Pancreas (tissue), 10 donors: ENCODE results near the gene INKA2. TPM values are rescaled to one million over a fixed set of nuclear protein-coding genes. Genes with fewer than 3 reads are reported as not detected.

Experiments used
- ATAC-seq, 4 donors: fragments of 200-7000 bp; cut with Tn5 transposase; one replicate each; pipeline versions ENCODE4 v1.8.0 to v1.9.1; 2020; ENCODE audit warnings: mild to moderate bottlenecking in 4 of 4, moderate library complexity in 4 of 4
- DNase-seq, 6 donors: peaks; one replicate each; pipeline ENCODE4 v3.0.0-alpha.2; 2020
- FAIRE-seq: peaks from 2 replicates; lab custom pipeline; 2012; peaks lifted over from hg19 to GRCh38; lab: Jason Lieb, UNC
- H3K27ac ChIP-seq, 4 donors: fragments of 200-600 bp; sonication (generic); 1 replicate in 3 of 4; 2 replicates in 1 of 4; pipeline versions ENCODE4 v1.5.0 to v1.8.0; 2020
- H3K27me3 ChIP-seq, 4 donors: fragments of 200-600 bp; one replicate each; pipeline ENCODE4 v1.8.0; 2021
- H3K36me3 ChIP-seq, 3 donors: fragments of 200-600 bp; sonication (generic) in 1 of 3; one replicate each; pipeline versions ENCODE4 v1.5.0 to v1.8.0; 2020 to 2021
- H3K4me1 ChIP-seq, 3 donors: fragments of 200-600 bp; one replicate each; pipeline ENCODE4 v1.8.0; 2021
- H3K4me3 ChIP-seq, 4 donors: fragments of 200-600 bp; sonication (generic) in 2 of 4; one replicate each; pipeline versions ENCODE4 v1.5.0 to v1.8.0; 2020 to 2021
- H3K9me3 ChIP-seq, 4 donors: fragments of 200-600 bp; one replicate each; pipeline ENCODE4 v1.8.0; 2021
- CTCF ChIP-seq, 4 donors: fragments of 200-600 bp; sonication (generic) in 3 of 4; IDR thresholded peaks; one replicate each; pipeline versions ENCODE4 v1.5.0 to v1.8.0; 2021; ENCODE audit warnings: antibody characterized with exemption in 4 of 4
- WGBS, 2 donors: extraction: QIAGEN DNeasy Blood & Tissue Kit; methylation state at CpG; one replicate each; pipeline ENCODE4 v1.1.7; 2013; 5-methylcytosine and 5-hydroxymethylcytosine counted together
- intact Hi-C, 3 donors: fragments of 100-400 bp; cut with DNase I; formaldehyde crosslinking; loops; one replicate each; pipeline versions ENCODE4 v1.11.1 to v1.14.2; 2022
- polyA plus RNA-seq, 2 donors: library from polyadenylated mRNA; stranded (reverse); fragments of 200-250 nt; gene quantifications; one replicate each; pipeline ENCODE4 v1.2.3, GENCODE V29; 2013
- total RNA-seq, 6 donors: library from RNA; stranded (reverse); fragmentation: NEBNext Ultra II Directional in 4 of 6; extraction: Animal tissue kit (Norgen Biotek cat#: 25700) in 4 of 6; gene quantifications; one replicate each; pipeline versions ENCODE4 v1.2.1 to v1.2.4, GENCODE V29; 2021 to 2023
- donor health status: healthy with polysubstance abuse.
- donor health status: DM: no; HTN: no; CAD: no; lungs with moderate emphysema.
- donor health status: DM: no; HTN: no; CAD: no.
- donor health status: control.
- donor health status: control.
- donor health status: Bipolar disorder and iron deficiency.
- donor health status: DM: yes; HTN: yes; CAD: no.
- donor health status: DM: no; HTN: no; CAD: no.
- donor health status: DM: no; HTN: no; CAD: no.
- donor health status: DM: yes; HTN: yes; CAD: no.

INKA2 gene
- total and polyA plus RNA-seq, 8 donors = 0.28 to 2.1 (median 1.1) TPM

- Histone ChIP-seq H3K27ac (no peak overlapping the region), H3K36me3 (no peaks in the 10 kb centered on the region), H3K4me1 (no peaks in the 10 kb centered on the region), H3K4me3 (no peak overlapping the region), H3K9me3 (no peaks in the 10 kb centered on the region), H3K27me3 (no peaks in the 10 kb centered on the region)
- FAIRE-seq (no peak), ATAC-seq (no peak), DNase-seq (no peak)
- intact Hi-C loops = no loop called here
- 77 to 86% methylated on average over 3 of the region's 3 CpGs for WGBS, 2 donors
- TF ChIP-seq CTCF (IDR thresholded peaks at IDR 0.05) = no peak
These were observed 10.4 kb upstream of the INKA2 start for GRCh38 chr1:111749628-111750027.

- Histone ChIP-seq H3K27ac (no peak overlapping the region), H3K27me3 (no peaks in the 10 kb centered on the region), H3K9me3 (no peaks in the 10 kb centered on the region), H3K4me1 (no peaks in the 10 kb centered on the region), H3K36me3 (no peaks in the 10 kb centered on the region), H3K4me3 (no peak overlapping the region)
- FAIRE-seq = no peak
- no peak for DNase-seq
- intact Hi-C loops = no loop called here
- no peak for TF ChIP-seq CTCF (IDR thresholded peaks at IDR 0.05)
- ATAC-seq = no peak
- WGBS, 2 donors = 82 to 90% methylated on average over 4 of the region's 4 CpGs
These were observed 8.8 kb upstream of the INKA2 start for GRCh38 chr1:111747947-111748346.

- Histone ChIP-seq H3K36me3 (no peaks in the 10 kb centered on the region), H3K4me1 (no peaks in the 10 kb centered on the region), H3K27me3 (no peaks in the 10 kb centered on the region), H3K4me3 (no peak overlapping the region), H3K9me3 (no peaks in the 10 kb centered on the region), H3K27ac (no peak overlapping the region)
- ATAC-seq (peak in 3 of 4 donors; percentile 53 to 85 (median 77)), FAIRE-seq (no peak), DNase-seq (peak in 2 of 6 donors; percentile 37 to 50)
- intact Hi-C loops = no loop called here
- peak in 2 of 4 donors; percentile 22 to 44 for TF ChIP-seq CTCF (IDR thresholded peaks at IDR 0.05)
- 27 to 30% methylated on average over 3 of the region's 3 CpGs for WGBS, 2 donors
These were observed 8.1 kb upstream of the INKA2 start for GRCh38 chr1:111747282-111747734.

- ATAC-seq (no peak), FAIRE-seq (no peak), DNase-seq (no peak)
- no peaks in the 10 kb centered on the region for H3K27me3 ChIP-seq
- intact Hi-C loops = no loop called here
- no peaks in the 10 kb centered on the region for H3K9me3 ChIP-seq
- H3K27ac ChIP-seq = no peak overlapping the region
- no peak for TF ChIP-seq CTCF (IDR thresholded peaks at IDR 0.05)
- no peaks in the 10 kb centered on the region for H3K36me3 ChIP-seq
- WGBS, 2 donors = 80 to 83% methylated on average over 2 of the region's 2 CpGs
- H3K4me1 ChIP-seq = no peaks in the 10 kb centered on the region
- H3K4me3 ChIP-seq = no peak overlapping the region
These were observed 7.4 kb upstream of the INKA2 start for GRCh38 chr1:111746614-111746999.

- H3K4me1 ChIP-seq = no peaks in the 10 kb centered on the region
- FAIRE-seq (no peak), DNase-seq (no peak), ATAC-seq (no peak)
- no peaks in the 10 kb centered on the region for H3K36me3 ChIP-seq
- no peak for TF ChIP-seq CTCF (IDR thresholded peaks at IDR 0.05)
- intact Hi-C loops = no loop called here
- 88 to 92% methylated on average over 9 of the region's 9 CpGs for WGBS, 2 donors
- no peak overlapping the region for H3K27ac ChIP-seq
- no peak overlapping the region for H3K4me3 ChIP-seq
- H3K27me3 ChIP-seq = no peaks in the 10 kb centered on the region
- H3K9me3 ChIP-seq = no peaks in the 10 kb centered on the region
These were observed 6.7 kb upstream of the INKA2 start for GRCh38 chr1:111745675-111746613.
